Measurements from ENCODE around the gene CASP5.
"Not testable (repeated sequence)": the region's sequence is repeated elsewhere in the genome, so short reads cannot be mapped to it uniquely, and the experiment has no call there.

CASP5 gene

DNA sequence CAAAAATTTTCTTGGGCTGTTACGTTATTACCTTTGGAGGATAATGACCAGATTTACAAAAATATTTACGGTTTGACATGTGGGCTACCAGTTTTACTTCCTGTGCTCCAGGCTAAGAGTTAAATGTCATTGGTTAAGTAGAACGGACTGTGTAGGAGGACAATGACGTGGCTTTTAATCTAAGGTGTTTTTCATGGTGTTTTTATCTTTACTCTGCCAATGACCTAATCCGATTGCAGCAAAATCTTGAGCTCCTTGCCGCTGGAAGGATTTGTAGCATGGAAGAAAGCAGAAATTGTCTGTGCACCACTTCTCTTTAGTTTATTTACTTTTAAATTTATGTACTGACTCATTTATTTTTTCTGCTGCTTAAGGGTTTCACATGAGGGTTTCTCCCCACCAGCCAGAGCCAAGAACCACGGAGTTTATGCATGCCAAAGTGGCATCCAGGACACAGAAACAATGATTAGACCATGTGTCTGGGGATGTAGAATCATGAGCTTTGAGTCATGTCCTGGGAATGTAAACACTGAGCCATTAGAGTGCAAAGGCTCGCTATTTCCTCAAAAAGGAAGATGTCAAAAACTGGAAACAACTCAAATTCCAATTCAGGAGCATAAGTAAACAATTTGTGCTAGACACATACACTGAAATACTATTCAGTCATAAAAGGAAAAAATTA lies 24.1 kb upstream of the CASP5 start:
- Histone ChIP-seq H3K9ac (ENCODE audit: low read length) (no peak overlapping the region), H3K36me3 (ENCODE audit: control insufficient read depth, insufficient read depth, low read length) (no peaks in the 10 kb centered on the region), H3K4me1 (ENCODE audit: control insufficient read depth, insufficient read depth, low read length) (peaks cover 5% of the 10 kb centered on the region), H3K27me3 (ENCODE audit: control insufficient read depth, insufficient read depth, low read length) (no peaks in the 10 kb centered on the region), H3K27ac (ENCODE audit: low read depth, low read length) (no peak overlapping the region), H3K4me3 (ENCODE audit: low read length) (peak overlapping the region; percentile 13)

DNA sequence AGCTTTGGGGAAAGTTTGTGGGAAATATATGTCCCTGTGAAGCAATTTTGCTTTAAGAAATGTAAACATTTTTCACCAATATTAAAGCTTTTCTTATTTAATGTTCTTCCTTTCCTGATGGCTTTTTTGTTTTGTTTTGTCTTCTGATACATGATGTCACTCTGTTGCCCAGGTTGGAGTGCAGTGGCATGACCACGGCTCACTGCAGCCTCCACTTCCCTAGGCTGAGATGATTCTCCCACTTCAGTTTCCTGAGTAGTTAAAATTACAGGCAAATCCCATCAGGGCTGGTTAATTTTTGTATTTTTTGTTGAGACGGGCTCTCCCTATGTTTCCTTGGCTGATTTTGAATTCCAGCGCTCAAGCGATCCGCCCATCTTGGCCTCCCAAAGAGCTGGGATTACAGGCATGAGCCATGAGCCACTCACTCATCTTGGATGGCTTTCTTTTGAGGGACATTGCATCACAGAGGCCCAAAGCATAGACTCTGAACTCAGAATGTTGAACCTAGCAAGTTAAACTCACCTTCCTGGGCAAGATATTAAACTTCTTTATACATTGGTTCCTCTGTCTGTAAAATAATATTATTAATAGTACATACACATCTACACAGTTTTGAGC lies 22.8 kb upstream of the CASP5 start:
- no peak overlapping the region for H3K27ac ChIP-seq (ENCODE audit: low read depth, low read length)
- H3K9ac ChIP-seq (ENCODE audit: low read length), result no peak overlapping the region
- peaks cover 5% of the 10 kb centered on the region for H3K4me1 ChIP-seq (ENCODE audit: control insufficient read depth, insufficient read depth, low read length)
- no peaks in the 10 kb centered on the region for H3K27me3 ChIP-seq (ENCODE audit: control insufficient read depth, insufficient read depth, low read length)
- no peak overlapping the region for H3K4me3 ChIP-seq (ENCODE audit: low read length)
- no peaks in the 10 kb centered on the region for H3K36me3 ChIP-seq (ENCODE audit: control insufficient read depth, insufficient read depth, low read length)

- not testable (repeated sequence) for H3K27me3 ChIP-seq (ENCODE audit: control insufficient read depth, insufficient read depth, low read length); H3K27ac ChIP-seq (ENCODE audit: low read depth, low read length); H3K36me3 ChIP-seq (ENCODE audit: control insufficient read depth, insufficient read depth, low read length); H3K4me1 ChIP-seq (ENCODE audit: control insufficient read depth, insufficient read depth, low read length)
- Histone ChIP-seq H3K9ac (ENCODE audit: low read length) (peak within 1 kb of the TSS; percentile 1), H3K4me3 (ENCODE audit: low read length) (peak within 1 kb of the TSS; percentile 49)
These were observed 21.9 kb upstream of the CASP5 start, which contains the start of gene CARD16 for GRCh38 chr11:105044557-105045524. Gene CARD16, minus strand, starts transcription at chr11:105045335. Its CDS starts 38 bp downstream, at chr11:105045297.

- Histone ChIP-seq H3K4me1 (ENCODE audit: control insufficient read depth, insufficient read depth, low read length) (peaks cover 3% of the 10 kb centered on the region), H3K36me3 (ENCODE audit: control insufficient read depth, insufficient read depth, low read length) (no peaks in the 10 kb centered on the region), H3K4me3 (ENCODE audit: low read length) (no peak overlapping the region), H3K27me3 (ENCODE audit: control insufficient read depth, insufficient read depth, low read length) (no peaks in the 10 kb centered on the region), H3K27ac (ENCODE audit: low read depth, low read length) (no peak overlapping the region), H3K9ac (ENCODE audit: low read length) (no peak overlapping the region)
These were observed 19.2 kb upstream of the CASP5 start for GRCh38 chr11:105042178-105042577.

DNA sequence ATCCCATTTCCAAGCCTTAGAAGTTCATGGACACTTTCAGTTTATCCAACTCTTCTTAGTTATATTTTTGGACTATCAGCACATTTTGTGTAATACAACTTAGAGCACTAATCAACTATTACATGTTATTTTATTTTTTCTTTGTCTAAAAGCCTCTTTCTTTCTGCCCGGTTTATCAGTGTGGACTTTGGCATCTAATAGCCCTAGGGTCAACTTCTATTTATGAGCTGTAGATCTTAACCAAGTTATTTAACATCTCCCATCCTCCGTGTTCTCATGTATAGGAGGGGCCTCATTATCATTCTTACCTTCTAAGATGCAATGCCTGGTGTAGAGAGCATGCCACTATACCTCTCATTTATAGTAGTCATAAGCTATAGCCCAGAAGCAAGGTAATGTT lies 17.7 kb upstream of the CASP5 start:
- Histone ChIP-seq H3K4me3 (ENCODE audit: low read length) (no peak overlapping the region), H3K36me3 (ENCODE audit: control insufficient read depth, insufficient read depth, low read length) (no peaks in the 10 kb centered on the region), H3K4me1 (ENCODE audit: control insufficient read depth, insufficient read depth, low read length) (no peaks in the 10 kb centered on the region)

GRCh38 chr11:105034813-105035620 lies 12.0 kb upstream of the CASP5 start, which contains the start of gene CASP1:
Gene CASP1, minus strand, starts transcription at chr11:105035144. Its CDS starts 31 bp downstream, at chr11:105035113.
- Histone ChIP-seq H3K36me3 (ENCODE audit: control insufficient read depth, insufficient read depth, low read length) (no peaks in the 10 kb centered on the region), H3K27me3 (ENCODE audit: control insufficient read depth, insufficient read depth, low read length) (no peaks in the 10 kb centered on the region), H3K27ac (ENCODE audit: low read depth, low read length) (peak within 1 kb of the TSS; percentile 65), H3K9ac (ENCODE audit: low read length) (peak within 1 kb of the TSS; percentile 32), H3K4me1 (ENCODE audit: control insufficient read depth, insufficient read depth, low read length) (no peaks in the 10 kb centered on the region), H3K4me3 (ENCODE audit: low read length) (peak within 1 kb of the TSS; percentile 63)

More for the DNA sequence above, 17.7 kb upstream of the CASP5 start:
- Histone ChIP-seq H3K27me3 (ENCODE audit: control insufficient read depth, insufficient read depth, low read length) (no peaks in the 10 kb centered on the region), H3K9ac (ENCODE audit: low read length) (no peak overlapping the region), H3K27ac (ENCODE audit: low read depth, low read length) (no peak overlapping the region)

DNA sequence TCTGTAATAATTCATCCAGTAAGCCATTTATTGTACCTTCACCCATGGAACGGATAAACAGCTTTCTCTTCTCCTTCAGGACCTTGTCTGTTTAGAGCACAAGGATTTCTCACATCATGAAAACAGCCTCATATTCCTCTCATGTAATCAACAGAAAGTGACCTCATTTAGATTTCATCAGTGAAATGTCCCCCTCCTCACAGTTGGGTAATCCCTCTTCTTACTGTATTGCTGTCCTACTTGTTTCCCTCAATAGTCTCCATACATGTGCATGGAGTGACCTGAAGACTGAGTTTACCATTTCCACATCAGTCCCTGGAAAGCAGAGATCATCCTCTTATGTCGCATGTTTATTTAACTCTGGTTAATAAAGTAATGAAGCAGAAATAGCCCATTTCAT lies 11.4 kb upstream of the CASP5 start:
- Histone ChIP-seq H3K4me3 (ENCODE audit: low read length) (peak overlapping the region; percentile 63), H3K9ac (ENCODE audit: low read length) (peak overlapping the region; percentile 32), H3K27ac (ENCODE audit: low read depth, low read length) (peak overlapping the region; percentile 65)
- H3K36me3 ChIP-seq (ENCODE audit: control insufficient read depth, insufficient read depth, low read length); H3K27me3 ChIP-seq (ENCODE audit: control insufficient read depth, insufficient read depth, low read length); H3K4me1 ChIP-seq (ENCODE audit: control insufficient read depth, insufficient read depth, low read length): not testable (repeated sequence)

DNA sequence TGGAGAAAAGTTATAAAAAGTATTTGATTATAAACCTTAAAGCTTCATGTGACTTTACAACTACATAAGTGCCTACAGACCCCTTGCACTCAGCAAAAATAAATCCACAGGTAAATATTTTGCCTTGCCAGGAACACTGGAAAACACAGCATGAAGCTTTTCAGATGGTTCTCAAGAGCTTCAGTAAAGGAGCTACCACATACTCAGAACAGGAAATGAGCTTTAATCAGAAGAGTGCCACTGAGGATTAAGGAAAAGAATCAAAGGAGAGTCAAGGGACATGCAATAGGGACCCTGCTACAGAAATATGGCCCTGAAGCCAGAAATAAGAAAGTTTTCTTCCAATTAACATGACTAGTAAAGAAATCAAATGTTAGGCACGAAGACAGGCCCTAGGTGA lies 10.8 kb upstream of the CASP5 start:
- no peak overlapping the region for H3K9ac ChIP-seq (ENCODE audit: low read length)
- peaks cover 2% of the 10 kb centered on the region for H3K36me3 ChIP-seq (ENCODE audit: control insufficient read depth, insufficient read depth, low read length)
- peak overlapping the region; percentile 63 for H3K4me3 ChIP-seq (ENCODE audit: low read length)
- no peaks in the 10 kb centered on the region for H3K4me1 ChIP-seq (ENCODE audit: control insufficient read depth, insufficient read depth, low read length)
- H3K27me3 ChIP-seq (ENCODE audit: control insufficient read depth, insufficient read depth, low read length), result no peaks in the 10 kb centered on the region
- H3K27ac ChIP-seq (ENCODE audit: low read depth, low read length), result no peak overlapping the region

GRCh38 chr11:105033343-105033742 lies 10.4 kb upstream of the CASP5 start:
- peak overlapping the region; percentile 25 for H3K4me3 ChIP-seq (ENCODE audit: low read length)
- peaks cover 2% of the 10 kb centered on the region for H3K36me3 ChIP-seq (ENCODE audit: control insufficient read depth, insufficient read depth, low read length)
- H3K9ac ChIP-seq (ENCODE audit: low read length), result no peak overlapping the region
- H3K4me1 ChIP-seq (ENCODE audit: control insufficient read depth, insufficient read depth, low read length), result no peaks in the 10 kb centered on the region
- H3K27ac ChIP-seq (ENCODE audit: low read depth, low read length), result no peak overlapping the region
- H3K27me3 ChIP-seq (ENCODE audit: control insufficient read depth, insufficient read depth, low read length), result no peaks in the 10 kb centered on the region

GRCh38 chr11:105032495-105032894 lies 9.5 kb upstream of the CASP5 start:
- H3K36me3 ChIP-seq (ENCODE audit: control insufficient read depth, insufficient read depth, low read length), result peaks cover 2% of the 10 kb centered on the region
- no peaks in the 10 kb centered on the region for H3K27me3 ChIP-seq (ENCODE audit: control insufficient read depth, insufficient read depth, low read length)
- no peak overlapping the region for H3K27ac ChIP-seq (ENCODE audit: low read depth, low read length)
- no peak overlapping the region for H3K9ac ChIP-seq (ENCODE audit: low read length)
- no peak overlapping the region for H3K4me3 ChIP-seq (ENCODE audit: low read length)
- H3K4me1 ChIP-seq (ENCODE audit: control insufficient read depth, insufficient read depth, low read length), result no peaks in the 10 kb centered on the region

DNA sequence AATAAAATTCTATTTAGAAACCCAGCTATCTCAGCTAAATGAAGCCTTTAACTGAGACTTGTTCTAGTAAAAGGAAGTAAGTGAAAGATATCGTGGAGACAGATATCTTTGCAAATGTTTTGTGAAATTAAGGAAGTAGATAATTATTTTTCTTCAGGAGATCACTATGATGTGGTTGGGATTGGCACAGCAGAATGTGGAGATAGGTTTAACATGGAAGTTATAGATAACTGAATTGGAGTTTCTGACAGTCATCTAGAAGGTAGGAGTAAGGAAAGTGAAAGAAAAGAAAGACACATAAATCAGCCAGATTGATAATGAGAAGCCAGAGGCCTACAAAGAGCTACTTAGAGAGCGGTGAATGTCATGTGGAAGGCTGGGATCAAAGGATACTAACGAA lies 4.7 kb upstream of the CASP5 start:
- Histone ChIP-seq H3K4me3 (ENCODE audit: low read length) (no peak overlapping the region), H3K4me1 (ENCODE audit: control insufficient read depth, insufficient read depth, low read length) (no peaks in the 10 kb centered on the region), H3K36me3 (ENCODE audit: control insufficient read depth, insufficient read depth, low read length) (peaks cover 2% of the 10 kb centered on the region), H3K27me3 (ENCODE audit: control insufficient read depth, insufficient read depth, low read length) (no peaks in the 10 kb centered on the region), H3K9ac (ENCODE audit: low read length) (no peak overlapping the region), H3K27ac (ENCODE audit: low read depth, low read length) (no peak overlapping the region)
